OCI-LY7 (cell line): ENCODE data around the gene ZBTB3. TPM values are rescaled to one million over a fixed set of nuclear protein-coding genes. Genes with fewer than 3 reads are reported as not detected.

Experiments
- BruUV-seq: library from RNA; stranded (reverse); fragments of 400-500 nt; replicated peaks from 2 replicates; lab custom pipeline; 2021; lab: Mats Ljungman, UMichigan
- CTCF ChIA-PET: fragments of 300-600 bp; sonication (Branson Sonifier 250); formaldehyde crosslinking; loops from one replicate; lab custom pipeline; 2022; ENCODE audit warnings: antibody characterized with exemption; ENCODE audit not compliant: unreplicated experiment; lab: Charles Lee
- POLR2A ChIA-PET: fragments of 300-600 bp; sonication (Branson Sonifier 250); formaldehyde crosslinking; loops from one replicate; lab custom pipeline; 2022; ENCODE audit warnings: antibody characterized with exemption; lab: Charles Lee
- DNase-seq: peaks from one replicate; pipeline ENCODE4 v3.0.0-alpha.2; 2015; ENCODE audit warnings: low spot score
- H2AFZ ChIP-seq: fragments of 200-600 bp; sonication (generic), shearing (Covaris generic); 2 replicates; pipeline ENCODE4 v1.6.1; 2014; ENCODE audit warnings: mild to moderate bottlenecking, antibody characterized with exemption, low read length, moderate library complexity
- H3K27ac ChIP-seq: fragments of 200-600 bp; sonication (generic); 2 replicates; pipeline ENCODE4 v1.5.1; 2014; ENCODE audit warnings: mixed run types, low read depth, mild to moderate bottlenecking, moderate library complexity, low read length, inconsistent platforms; ENCODE audit not compliant: poor library complexity, severe bottlenecking
- H3K36me3 ChIP-seq: fragments of 200-600 bp; sonication (generic); 2 replicates; pipeline ENCODE4 v1.6.1; 2014; ENCODE audit warnings: mild to moderate bottlenecking, antibody characterized with exemption, low read length, moderate library complexity, mixed read lengths; ENCODE audit not compliant: insufficient read depth
- H3K4me1 ChIP-seq: fragments of 200-600 bp; sonication (generic); 2 replicates; pipeline ENCODE4 v1.5.1; 2014; ENCODE audit warnings: mild to moderate bottlenecking, low read length; ENCODE audit not compliant: insufficient read depth, poor library complexity, severe bottlenecking
- H3K4me2 ChIP-seq: fragments of 200-600 bp; sonication (generic); 2 replicates; pipeline ENCODE4 v1.6.1; 2014; ENCODE audit warnings: mild to moderate bottlenecking, low read length
- H3K4me3 ChIP-seq: fragments of 200-600 bp; sonication (generic); 2 replicates; pipeline ENCODE4 v1.5.1; 2014; ENCODE audit warnings: mild to moderate bottlenecking, low read depth, low read length; ENCODE audit not compliant: poor library complexity, severe bottlenecking
- H3K79me2 ChIP-seq: fragments of 200-600 bp; sonication (generic); 2 replicates; pipeline ENCODE4 v1.6.1; 2016; ENCODE audit warnings: low read depth, mild to moderate bottlenecking, low read length, moderate library complexity, mixed read lengths; ENCODE audit not compliant: insufficient read depth
- H3K9me2 ChIP-seq: fragments of 200-600 bp; sonication (generic); 2 replicates; pipeline ENCODE4 v1.6.1; 2016; ENCODE audit warnings: mild to moderate bottlenecking, low read length, mixed read lengths; ENCODE audit not compliant: insufficient read depth
- H3K9me3 ChIP-seq: fragments of 200-600 bp; sonication (generic); 2 replicates; pipeline ENCODE4 v1.6.1; 2014; ENCODE audit warnings: mild to moderate bottlenecking, mixed run types, low read length, mixed read lengths
- H4K20me1 ChIP-seq: fragments of 200-600 bp; sonication (generic); 2 replicates; pipeline ENCODE4 v1.6.1; 2014; ENCODE audit warnings: mild to moderate bottlenecking, antibody characterized with exemption, low read length, moderate library complexity, mixed read lengths; ENCODE audit not compliant: insufficient read depth
- EZH2phosphoT487 ChIP-seq: fragments of 200-600 bp; sonication (generic); IDR thresholded peaks from 2 replicates; pipeline ENCODE4 v1.6.1; 2018; ENCODE audit warnings: low read depth, borderline replicate concordance, mild to moderate bottlenecking, mixed run types, antibody characterized with exemption, low read length, moderate library complexity, mixed read lengths
- intact Hi-C: fragments of 100-400 bp; cut with micrococcal nuclease; formaldehyde crosslinking; loops from one replicate; pipeline ENCODE4 v1.10.0; 2022; ENCODE audit not compliant: unreplicated experiment
- total RNA-seq, 2 experiments: library from RNA; depleted of rRNA in 1 of 2; stranded (reverse); fragments of >200 nt in 1 of 2; shearing (Covaris generic) in 1 of 2; gene quantifications; 2 replicates each; pipeline ENCODE4 v1.2.3, GENCODE V29; 2014 to 2022
- TF ChIP-seq, protein P1 (sequence below): fragments of 200-600 bp; sonication (generic); conservative IDR thresholded peaks from 2 replicates; pipeline ENCODE4 v1.5.1; 2014; ENCODE audit warnings: mild to moderate bottlenecking, antibody characterized with exemption, low read length, moderate library complexity, mixed read lengths

Gene ZBTB3
- total RNA-seq, 2 experiments from 2014 or later, result 11.3 to 11.8 TPM

DNA sequence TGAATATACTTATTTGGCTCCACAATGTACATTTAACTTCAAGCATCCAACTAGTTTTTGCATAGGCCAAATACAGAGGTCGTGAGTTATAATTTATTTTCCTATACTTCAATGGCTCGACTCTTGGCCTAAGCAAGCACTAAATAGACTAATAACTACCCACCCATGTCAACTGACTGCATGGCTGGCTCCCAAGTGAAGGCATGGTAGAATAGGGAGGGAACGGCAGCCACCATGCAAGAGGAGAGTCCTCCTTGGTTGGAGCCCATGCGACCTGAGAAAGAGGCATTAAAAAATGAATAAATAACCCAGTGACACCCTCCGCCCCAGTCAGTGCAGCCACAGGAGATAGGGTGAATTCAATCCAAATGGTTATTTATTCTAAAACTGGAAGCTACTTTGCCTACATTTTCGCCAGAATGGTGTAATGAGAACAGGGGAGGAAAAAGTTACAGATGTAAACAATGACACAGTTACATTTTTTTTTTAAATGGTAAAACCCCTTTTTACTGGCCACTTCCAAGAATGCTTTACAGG is 41.6 kb downstream of the ZBTB3 start:
- CTCF ChIA-PET, result no interaction called here
- Histone ChIP-seq H3K4me3 (no peak overlapping the region), H3K27ac (peak overlapping the region; percentile 31), H3K79me2 (peaks cover 7% of the 10 kb centered on the region; the same call in 1 of the 2 replicates), H3K9me3 (no peaks in the 10 kb centered on the region), H3K4me1 (peaks cover 40% of the 10 kb centered on the region), H3K9me2 (no peaks in the 10 kb centered on the region), H3K36me3 (peaks cover 99% of the 10 kb centered on the region), H3K4me2 (no peak overlapping the region), H4K20me1 (no peaks in the 10 kb centered on the region), H2AFZ (no peak overlapping the region)
- TF ChIP-seq EZH2phosphoT487, result no peak
- TF ChIP-seq, protein P1, sequence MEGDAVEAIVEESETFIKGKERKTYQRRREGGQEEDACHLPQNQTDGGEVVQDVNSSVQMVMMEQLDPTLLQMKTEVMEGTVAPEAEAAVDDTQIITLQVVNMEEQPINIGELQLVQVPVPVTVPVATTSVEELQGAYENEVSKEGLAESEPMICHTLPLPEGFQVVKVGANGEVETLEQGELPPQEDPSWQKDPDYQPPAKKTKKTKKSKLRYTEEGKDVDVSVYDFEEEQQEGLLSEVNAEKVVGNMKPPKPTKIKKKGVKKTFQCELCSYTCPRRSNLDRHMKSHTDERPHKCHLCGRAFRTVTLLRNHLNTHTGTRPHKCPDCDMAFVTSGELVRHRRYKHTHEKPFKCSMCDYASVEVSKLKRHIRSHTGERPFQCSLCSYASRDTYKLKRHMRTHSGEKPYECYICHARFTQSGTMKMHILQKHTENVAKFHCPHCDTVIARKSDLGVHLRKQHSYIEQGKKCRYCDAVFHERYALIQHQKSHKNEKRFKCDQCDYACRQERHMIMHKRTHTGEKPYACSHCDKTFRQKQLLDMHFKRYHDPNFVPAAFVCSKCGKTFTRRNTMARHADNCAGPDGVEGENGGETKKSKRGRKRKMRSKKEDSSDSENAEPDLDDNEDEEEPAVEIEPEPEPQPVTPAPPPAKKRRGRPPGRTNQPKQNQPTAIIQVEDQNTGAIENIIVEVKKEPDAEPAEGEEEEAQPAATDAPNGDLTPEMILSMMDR, result no peak
- no TSS peak for BruUV-seq
- POLR2A ChIA-PET, result interaction anchor here (0.9 to 1.0 kb wide), 2 partner anchors 32 to 44 kb away, joined by 3 to 4 read pairs; no protein-coding TSS in a partner anchor
- intact Hi-C loops, result no loop called here
- no peak for DNase-seq

DNA sequence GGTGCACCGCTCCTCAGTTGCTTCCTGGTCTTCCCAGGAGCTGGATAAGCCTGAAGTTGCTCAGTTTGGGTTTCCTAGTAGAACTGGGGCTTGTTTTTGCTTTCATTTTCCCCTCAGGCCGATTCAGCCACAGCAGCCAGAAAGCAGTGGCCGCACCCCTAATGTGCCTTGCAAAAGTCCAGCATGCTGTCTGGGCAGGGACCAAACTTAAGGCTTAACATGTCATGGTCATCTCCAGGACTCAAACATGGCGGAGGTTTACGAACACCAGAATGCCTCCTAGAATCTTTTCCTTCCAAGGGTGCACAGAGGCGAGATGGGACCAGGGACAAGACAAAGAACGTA is 44.0 kb downstream of the ZBTB3 start:
- intact Hi-C loops, result no loop called here
- Histone ChIP-seq H3K9me2 (no peaks in the 10 kb centered on the region), H3K4me2 (peak overlapping the region; percentile 69), H3K36me3 (peaks cover 96% of the 10 kb centered on the region), H3K79me2 (no peaks in the 10 kb centered on the region), H3K4me1 (peaks cover 57% of the 10 kb centered on the region), H3K27ac (peak overlapping the region; percentile 73), H4K20me1 (no peaks in the 10 kb centered on the region), H3K4me3 (peak overlapping the region; percentile 65), H2AFZ (peak overlapping the region; percentile 44; the same call in 1 of the 2 replicates), H3K9me3 (no peaks in the 10 kb centered on the region)
- POLR2A ChIA-PET, result interaction anchor here (1.1 kb wide), 1 partner anchor 40 kb away, joined by 3 read pairs; no protein-coding TSS in a partner anchor
- no peak for DNase-seq
- no peak for TF ChIP-seq EZH2phosphoT487
- TF ChIP-seq, protein P1, result no peak
- CTCF ChIA-PET, result no interaction called here
- BruUV-seq, result no TSS peak
